Suppressor macrophage treated with lipopolysaccharide for 4 hours (primary cell): ENCODE measurements around the gene CLCA1.

ENCODE experiments used
- DNase-seq: peaks from one replicate; pipeline ENCODE4 v3.0.0-alpha.2; 2020

Gene CLCA1

DNA sequence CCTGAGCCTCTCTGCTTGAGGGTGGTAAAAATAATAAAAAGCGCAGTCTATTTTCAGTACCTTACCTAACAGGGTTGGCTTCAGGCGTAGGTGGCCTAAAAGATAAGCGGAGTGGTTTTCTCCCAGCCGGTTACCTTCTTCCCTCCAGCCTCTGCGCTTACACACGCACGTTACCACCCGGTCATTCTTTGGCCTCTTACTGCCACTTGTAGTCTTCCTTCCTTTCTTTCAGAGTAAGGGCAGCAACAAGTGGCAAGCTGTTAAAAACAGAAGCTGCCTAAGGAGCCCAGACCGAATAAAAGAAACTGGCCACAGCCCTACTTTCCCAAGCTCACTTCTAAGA is 35.4 kb downstream of the CLCA1 start:
- DNase-seq = no peak

DNA sequence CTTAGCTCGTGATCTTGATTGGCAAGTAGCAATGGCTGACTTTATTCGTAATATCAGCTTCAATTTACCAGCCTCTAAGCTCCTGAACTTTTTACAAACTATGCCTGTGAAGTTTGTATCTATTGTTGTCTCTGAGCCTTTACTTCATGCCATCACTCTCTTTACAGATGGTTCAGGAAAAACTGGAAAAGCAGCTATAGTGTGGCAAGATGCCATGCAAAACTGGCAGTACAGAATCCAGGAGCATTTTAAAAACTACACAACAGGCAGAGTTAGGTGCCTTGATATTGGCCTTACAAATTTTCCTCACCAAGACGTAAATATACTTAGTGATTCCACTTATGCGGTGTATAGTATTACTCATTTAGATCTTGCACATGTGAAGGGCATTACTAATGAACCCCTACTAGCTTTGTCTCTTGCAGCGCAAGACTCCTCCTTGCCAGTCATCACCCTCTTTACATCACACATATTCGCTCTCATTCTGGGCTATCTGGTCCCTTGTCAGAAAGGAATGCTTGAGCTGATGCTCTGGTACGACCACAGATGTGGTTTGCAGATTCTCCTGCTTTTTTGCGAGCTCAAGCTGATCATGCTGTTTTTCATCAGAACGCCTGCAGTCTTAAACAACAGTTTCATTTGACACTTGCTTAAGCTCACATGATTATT is 36.3 kb downstream of the CLCA1 start:
- no peak for DNase-seq

DNA sequence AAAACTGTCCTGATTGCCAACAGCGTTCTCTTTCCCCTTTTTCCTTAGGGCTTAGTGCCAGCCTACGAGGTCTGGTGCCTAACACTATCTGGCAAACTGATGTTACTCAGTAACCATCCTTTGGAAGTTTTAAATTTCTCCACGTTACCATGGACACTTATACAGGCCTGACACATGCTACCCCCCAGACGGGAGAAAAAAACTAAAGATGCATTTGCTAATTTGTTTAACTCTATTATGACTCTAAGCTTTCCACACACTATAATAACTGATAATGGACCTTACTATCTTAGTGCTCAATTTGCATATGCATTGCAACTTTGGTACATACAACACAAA is 36.8 kb downstream of the CLCA1 start:
- DNase-seq = no peak

DNA sequence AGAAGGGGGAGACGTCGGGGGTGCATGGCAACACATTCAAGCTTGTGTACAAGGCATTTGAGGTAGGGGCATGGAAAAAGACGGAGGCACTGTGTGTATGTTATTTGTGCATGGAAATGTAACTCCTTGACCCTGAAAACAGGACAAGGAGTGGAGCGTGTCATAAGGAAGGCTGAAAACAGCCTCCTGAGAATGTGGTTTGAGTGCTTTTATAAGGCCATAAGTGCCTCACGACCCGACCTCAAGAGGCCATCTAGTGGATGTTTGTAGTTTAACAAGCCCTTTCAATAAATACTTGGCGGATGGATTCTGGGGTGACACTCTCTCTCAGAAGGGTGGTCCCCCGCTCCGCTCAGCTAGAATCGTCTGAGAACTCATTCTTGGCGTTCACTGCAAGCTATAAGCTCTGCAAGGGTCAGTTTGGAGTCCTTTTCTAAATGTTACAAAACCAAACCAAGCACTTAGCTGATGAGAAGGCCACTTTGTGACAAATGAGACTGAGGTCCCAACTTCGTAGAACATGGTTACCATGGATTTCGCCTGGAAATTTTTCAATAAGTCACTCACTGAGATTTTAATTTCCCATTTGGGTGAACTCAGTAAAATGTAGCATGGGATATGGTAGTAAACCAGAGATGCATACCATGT is 39.3 kb downstream of the CLCA1 start:
- DNase-seq = peak; percentile 27

DNA sequence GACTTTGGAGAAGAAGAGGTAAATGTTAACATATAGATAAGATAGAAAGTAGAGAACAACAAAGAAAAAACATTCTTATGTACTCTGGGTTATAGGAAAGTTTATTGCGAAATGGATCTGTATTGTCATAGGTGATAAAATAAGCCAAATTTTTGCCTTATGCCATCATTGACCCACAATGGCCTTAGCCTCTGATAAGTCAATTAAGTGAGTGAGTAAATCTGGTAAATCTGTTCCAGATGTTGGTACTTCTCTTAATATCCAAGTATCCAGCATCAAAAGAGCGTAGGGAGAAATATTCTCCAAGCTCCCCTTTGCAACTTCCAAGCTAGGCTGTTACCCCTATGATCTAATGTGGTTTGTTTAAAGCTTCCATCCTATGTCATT is 39.8 kb downstream of the CLCA1 start:
- DNase-seq = no peak

DNA sequence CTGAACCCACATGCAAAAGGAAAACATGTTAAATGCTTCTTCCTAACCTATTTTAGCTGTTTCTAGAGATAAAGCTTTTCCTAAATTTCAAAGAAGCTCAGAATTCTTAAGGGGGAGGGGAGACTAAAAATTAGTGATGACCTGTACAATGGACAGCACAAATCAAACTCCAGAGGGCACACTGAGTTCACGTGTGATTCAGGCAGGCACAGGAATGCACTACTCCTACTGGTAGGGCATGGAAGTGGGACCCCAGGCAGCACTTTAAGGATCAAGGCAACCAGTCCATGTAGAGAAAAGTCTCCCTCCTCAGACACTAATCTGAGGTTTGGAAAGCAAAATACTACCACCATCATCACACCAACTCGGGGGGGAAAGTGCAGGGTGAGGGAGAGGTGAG is 46.9 kb downstream of the CLCA1 start:
- no peak for DNase-seq

DNA sequence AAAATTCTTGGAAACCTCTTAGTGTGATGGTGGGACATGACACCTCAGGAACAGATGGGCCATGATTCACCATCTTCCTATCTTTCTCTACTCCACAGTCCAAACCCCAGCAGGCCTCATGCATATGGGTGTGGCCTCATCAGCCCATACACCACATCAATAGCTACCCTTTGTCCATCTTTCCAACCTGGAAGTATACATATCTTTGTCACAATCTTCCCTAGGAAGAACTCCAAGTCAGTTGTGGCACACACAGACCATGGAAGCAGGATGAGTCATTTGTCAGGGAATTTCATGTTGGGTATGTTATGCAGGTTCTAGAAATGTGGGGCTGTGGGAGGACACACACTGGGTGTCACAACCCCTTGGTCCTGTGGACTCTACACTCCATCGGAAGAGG is 47.6 kb downstream of the CLCA1 start:
- DNase-seq = no peak

DNA sequence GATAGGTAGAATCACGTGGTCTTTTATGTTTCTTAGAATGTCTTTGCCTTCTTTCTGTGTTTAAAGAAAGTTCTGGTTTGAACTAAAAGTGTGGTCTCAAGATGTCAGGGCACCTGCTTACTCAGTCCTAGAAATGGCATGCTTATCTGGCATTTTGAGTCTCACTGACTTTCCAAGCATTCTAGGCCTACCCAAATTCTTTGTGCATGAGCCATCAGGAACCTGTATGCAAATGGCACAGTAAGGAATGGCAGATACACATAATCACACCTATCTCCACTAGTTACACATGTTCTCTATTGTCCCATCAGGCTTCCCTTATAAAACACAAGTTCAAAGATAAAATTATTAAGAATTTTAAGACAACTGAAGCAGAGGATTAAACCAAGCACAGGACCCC is 48.6 kb downstream of the CLCA1 start:
- DNase-seq = no peak

DNA sequence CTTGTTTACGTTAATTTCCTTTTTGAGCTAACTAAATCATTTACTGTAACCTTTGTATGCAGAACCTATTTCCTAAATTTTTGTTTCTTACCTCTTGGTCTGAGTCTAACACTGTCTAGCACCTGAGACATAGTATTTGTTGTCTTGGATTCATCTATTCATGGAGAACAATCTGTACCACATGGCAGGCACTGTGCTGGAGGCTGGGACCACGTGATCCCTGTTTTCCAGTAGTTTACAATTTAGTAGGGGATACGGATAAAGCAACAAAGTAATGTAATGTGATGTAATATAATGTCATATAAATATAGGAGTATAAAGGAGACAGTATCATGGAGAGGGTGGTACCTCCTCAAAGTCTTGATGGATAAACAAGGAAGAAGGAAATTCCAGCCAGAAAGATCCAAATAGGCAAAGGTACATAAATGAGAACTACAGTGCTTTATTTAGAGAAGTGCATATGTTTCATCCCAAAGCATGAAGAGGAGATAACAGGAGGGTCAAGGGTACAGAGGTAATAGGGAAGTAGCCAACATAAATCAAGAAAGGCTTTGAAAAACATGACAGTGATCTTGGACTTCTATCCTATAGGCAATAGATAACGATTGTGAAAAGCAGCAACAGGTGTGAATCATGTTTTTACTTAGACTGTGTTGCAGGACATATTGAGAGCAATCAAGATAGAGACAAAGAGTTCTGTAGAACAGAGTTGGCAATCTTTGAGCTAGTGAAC is 52.2 kb downstream of the CLCA1 start:
- DNase-seq = no peak

DNA sequence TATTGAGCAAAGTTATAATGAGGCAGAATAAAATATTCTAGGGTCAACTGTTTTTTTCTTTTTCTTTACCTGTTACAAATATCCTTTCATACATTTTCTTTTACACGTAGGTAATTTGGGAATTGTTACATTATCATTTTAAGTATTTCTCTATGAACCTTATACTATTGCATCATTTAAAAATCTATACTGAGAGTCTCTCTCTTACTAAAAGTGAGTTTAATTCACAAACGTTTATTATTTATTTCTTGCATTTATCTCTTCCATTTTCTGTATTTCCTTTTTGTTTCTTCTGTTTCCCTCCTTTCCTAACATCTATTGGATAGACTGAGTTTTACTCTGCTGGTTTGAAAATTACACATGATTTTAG is 52.8 kb downstream of the CLCA1 start:
- no peak for DNase-seq

DNA sequence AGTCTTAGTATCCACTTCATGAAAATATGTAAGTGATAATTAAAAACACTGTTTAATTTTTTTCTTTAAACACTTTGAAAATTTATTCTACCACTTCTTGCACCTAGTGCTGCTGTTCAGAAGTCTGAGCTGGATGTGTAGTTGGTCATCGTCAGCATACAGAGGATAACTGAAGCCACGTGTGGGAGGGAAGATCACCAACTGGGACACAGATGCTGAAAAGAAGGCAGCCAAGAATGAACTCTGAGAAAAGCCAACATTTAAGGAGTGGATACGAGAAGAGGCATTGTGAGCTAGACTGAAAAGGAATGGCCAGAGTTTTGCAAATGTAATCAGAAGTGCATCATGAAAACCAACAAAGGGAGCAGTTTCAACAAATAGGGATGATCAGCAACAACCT is 53.5 kb downstream of the CLCA1 start:
- no peak for DNase-seq

DNA sequence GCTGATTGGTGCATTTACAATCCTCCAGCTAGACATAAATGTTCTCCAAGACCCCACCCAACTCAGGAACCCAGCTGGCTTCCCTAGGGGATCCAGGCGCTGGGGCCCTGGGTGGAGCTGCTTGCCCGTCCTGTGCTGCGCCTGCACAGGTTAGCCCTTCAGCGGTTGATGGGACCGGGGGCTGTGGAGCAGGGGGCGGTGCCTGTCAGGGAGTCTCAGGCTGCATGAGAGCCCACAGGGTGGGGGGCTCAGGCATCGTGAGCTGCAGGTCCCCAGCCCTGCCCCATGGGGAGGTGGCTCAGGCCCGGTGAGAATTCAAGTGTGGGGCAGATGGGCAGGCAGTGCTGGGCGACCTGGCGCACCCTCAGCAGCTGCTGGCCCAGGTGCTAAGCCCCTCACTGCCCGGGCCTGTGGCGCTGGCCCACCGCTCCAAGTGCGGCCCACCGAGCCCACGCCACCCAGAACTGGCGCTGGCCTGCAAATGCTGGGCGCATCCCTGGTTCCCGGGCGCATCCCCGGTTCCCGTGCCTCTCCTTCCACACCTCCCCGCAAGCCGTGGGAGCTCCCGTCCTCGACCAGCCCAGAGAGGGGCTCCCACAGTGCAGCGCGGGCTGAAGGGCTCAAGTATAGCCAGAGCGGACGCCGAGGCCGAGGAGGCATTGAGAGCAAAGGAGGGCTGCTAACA is 55.1 kb downstream of the CLCA1 start:
- DNase-seq = no peak

DNA sequence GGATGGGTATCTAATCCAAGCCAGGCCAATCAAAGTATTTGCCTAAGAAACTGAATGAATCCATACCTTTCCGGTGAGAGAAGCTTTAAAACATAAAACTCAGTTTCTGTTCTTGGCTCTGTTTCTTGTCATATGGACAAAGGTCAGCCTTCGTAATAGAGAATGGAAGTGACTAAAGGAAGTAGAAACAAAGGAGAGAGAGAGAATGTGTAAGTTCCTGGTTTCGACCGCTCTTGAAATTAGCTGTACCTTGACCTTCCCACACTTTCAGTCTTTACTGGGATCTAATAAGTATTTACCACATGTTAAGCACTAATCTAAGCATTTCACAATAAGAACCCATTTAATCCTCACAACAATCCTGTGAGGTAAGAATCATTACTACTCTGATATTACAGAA is 58.6 kb downstream of the CLCA1 start:
- no peak for DNase-seq

DNA sequence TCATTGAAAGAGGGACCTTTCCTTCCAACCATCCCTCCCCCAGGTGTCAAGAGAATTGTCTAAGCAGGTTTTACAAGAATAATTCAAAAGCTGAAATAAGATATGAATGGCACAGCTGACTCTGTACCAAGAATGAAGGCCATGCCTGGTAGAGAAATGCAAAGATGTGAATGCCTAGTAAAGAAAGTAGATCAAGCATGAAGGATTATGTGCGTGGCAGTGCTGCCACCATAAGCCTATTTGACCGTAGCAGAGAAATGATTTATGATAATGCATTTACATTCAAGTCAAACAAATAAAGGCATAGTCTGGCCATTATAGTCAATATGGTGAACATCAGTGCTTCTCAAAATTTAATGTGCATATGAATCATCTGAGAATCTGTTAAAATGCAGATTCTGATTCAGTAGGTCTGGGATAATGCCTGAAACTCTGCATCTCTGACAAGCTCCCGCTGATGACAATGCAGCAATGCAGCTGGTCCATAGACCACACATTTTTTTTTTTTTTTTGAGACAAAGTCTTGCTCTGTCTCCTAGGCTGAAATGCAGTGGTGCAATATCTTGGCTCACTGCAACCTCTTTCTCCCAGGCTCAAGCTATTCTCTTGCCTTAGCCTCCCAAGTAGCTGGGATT is 61.6 kb downstream of the CLCA1 start:
- DNase-seq = no peak

DNA sequence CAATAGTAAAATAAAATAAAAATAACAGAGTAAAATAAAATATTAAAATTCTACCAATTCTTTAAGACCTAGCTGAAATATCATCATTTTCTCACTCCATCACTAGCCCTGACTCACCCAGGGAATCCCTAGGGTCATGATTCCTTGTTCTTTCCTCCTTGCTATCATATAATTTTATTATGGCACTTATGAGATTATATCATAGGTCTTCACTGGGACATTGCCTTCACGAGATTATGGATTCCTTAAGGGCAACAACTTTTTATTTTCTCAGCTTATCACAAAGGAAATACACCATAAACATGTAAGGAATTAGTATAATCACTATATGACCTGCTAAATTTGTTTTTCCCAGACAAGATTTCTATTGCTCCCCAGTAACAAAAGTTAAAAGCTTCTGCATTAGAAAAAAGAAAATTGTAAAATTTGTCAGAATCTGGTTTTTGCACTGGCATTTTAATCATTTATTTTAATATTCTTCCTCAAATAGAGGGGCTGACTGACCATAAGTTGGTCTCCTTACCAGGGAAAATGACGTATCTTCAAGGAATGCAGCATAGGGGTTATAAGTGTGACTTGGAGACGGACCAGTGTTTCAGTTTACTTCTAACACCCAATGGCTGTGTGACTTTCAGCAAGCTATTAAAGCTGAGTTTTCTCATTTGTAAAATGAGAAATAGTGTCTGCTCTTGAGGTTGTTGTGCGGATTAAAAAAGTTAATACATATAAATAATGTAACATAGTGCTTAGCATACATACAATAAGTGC is 69.4 kb downstream of the CLCA1 start:
- DNase-seq = no peak

DNA sequence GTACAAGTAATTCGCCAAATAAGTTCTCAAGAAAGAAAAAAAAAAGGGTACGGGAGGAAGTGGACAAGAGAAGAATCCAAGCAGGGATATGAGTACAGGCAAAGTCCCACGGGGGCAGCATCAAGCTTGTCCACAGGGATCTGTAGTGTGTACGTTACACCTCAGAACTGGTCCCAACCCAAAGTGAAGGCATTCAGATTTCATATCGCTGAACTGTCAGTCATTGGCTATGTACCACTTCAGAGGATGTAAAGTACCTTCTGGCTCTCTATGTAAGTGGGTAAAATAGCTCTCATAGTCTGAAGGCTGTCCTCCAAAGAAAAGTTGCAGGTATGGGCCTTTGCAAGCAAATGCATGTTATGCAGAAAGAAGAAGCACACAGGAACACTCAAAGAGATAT is 70.0 kb downstream of the CLCA1 start:
- DNase-seq = no peak

DNA sequence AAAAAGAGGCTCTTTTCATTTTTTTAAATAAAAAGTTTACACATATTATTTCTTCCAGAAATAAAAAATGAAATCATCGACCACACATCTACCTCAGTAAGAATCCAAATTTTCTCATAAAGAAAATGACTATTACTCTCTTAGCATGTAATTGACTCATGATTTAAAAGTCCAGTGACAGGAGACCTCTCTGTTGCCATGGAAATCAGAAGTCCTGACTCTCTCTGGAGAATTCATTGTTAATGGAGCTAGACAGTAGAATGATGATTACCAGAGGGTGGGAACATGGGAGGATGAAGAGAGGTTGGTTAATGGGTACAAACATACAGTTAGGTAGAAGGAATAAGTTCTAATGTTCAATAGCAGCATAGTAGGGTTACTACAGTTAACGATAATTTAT is 73.1 kb downstream of the CLCA1 start:
- DNase-seq = no peak

DNA sequence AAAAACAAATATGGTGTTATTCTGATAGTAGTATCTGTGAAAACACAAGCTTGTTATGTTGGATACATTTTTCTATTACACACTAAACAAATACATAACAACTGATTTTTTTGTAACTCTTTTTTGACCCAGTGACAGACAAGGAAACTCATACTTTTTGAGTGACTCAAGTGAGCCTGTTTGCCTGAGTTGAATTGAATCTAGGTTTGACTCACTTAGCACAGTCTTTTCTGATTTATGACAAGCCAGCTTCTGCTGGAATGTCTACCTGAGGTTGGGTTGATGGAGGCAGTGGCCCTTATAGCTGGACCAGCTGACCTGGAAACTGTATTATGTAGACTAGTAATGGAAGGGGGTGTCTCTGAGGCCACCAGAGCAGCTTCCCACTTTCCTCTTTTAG is 73.9 kb downstream of the CLCA1 start:
- DNase-seq = no peak

DNA sequence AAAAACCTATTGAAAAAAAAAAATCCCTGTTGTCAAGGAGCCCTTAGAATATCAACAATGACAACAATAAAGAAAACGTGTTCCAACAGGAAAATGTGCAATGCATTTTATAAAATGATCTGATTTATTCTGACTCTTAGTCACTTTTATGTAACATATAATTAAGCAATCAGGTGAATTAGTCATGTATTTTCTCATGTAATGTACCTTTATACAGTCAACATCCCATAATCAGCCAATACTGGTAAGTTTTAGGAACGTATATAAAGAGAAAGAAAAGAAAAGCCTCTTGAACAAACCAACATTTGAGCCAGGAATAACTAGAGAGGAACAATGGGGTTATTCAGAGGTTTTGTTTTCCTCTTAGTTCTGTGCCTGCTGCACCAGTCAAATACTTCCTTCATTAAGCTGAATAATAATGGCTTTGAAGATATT is 78.1 kb downstream of the CLCA1 start, which contains the start of gene CLCA4:
TSS of gene CLCA4 (plus strand) at position 292 of the 435 bp plus-strand sequence. CDS start at position 334, 42 bp downstream.
- DNase-seq = no peak

DNA sequence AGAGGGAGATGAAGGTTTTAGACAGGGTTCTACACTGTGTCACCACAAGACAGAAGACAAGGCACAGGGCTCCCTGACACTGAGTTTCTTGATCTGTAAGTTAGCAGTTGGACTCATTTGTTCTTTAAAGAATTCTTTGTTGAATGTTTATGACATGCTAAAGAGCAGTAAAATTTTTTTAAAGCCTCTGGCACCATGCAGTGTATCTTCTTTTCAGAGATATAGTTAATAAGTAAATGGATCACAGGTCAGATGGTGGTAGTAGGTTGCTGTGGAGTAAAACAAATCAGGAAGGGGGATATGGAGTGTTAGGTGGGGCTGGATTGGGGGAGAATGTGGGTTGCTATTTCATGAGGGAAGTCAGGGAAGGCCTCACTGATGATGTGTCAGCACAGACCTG is 80.1 kb downstream of the CLCA1 start:
- DNase-seq = no peak
